Hepatic stellate cell (primary cell): ENCODE data around the gene CD226.
"Not testable (repeated sequence)": the region's sequence is repeated elsewhere in the genome, so short reads cannot be mapped to it uniquely, and the experiment has no call there.

Experiments
- DNase-seq: peaks from one replicate; pipeline ENCODE4 v3.0.0; 2011; ENCODE audit warnings: low spot score

Gene CD226

GRCh38 chr18:69872661-69873060 lies 75.0 kb downstream of the CD226 start:
- no peak for DNase-seq

- DNase-seq = no peak
Observed at GRCh38 chr18:69871363-69871762, 76.3 kb downstream of the CD226 start.

GRCh38 chr18:69870736-69871135 lies 76.9 kb downstream of the CD226 start:
- DNase-seq = no peak

- DNase-seq = no peak
Observed at GRCh38 chr18:69866212-69866611, 81.5 kb downstream of the CD226 start.

GRCh38 chr18:69865776-69866175 lies 81.9 kb downstream of the CD226 start:
- DNase-seq = no peak

- DNase-seq = not testable (repeated sequence)
Observed at GRCh38 chr18:69864802-69865201, 82.9 kb downstream of the CD226 start.

GRCh38 chr18:69858897-69859296 lies 88.8 kb downstream of the CD226 start:
- no peak for DNase-seq

GRCh38 chr18:69854455-69854854 lies 93.2 kb downstream of the CD226 start:
- DNase-seq = no peak

GRCh38 chr18:69853051-69853450 lies 94.6 kb downstream of the CD226 start:
- no peak for DNase-seq

- DNase-seq = peak; percentile 50
Observed at GRCh38 chr18:69845593-69846506, 101.8 kb downstream of the CD226 start.

- no peak for DNase-seq
Observed at GRCh38 chr18:69844656-69845055, 103.0 kb downstream of the CD226 start.

- no peak for DNase-seq
Observed at GRCh38 chr18:69843015-69843414, 104.7 kb downstream of the CD226 start.

GRCh38 chr18:69841117-69841516 lies 106.6 kb downstream of the CD226 start:
- no peak for DNase-seq

GRCh38 chr18:69840445-69840844 lies 107.2 kb downstream of the CD226 start:
- no peak for DNase-seq

GRCh38 chr18:69840001-69840400 lies 107.7 kb downstream of the CD226 start:
- DNase-seq = no peak

GRCh38 chr18:69839497-69839896 lies 108.2 kb downstream of the CD226 start:
- no peak for DNase-seq

GRCh38 chr18:69838620-69839411 lies 108.9 kb downstream of the CD226 start:
- no peak for DNase-seq

GRCh38 chr18:69838003-69838402 lies 109.7 kb downstream of the CD226 start:
- DNase-seq = no peak

- not testable (repeated sequence) for DNase-seq
Observed at GRCh38 chr18:69834980-69835379, 112.7 kb downstream of the CD226 start.

- no peak for DNase-seq
Observed at GRCh38 chr18:69830189-69830588, 117.5 kb downstream of the CD226 start.

- DNase-seq = no peak
Observed at GRCh38 chr18:69820538-69820937, 127.1 kb downstream of the CD226 start.

- DNase-seq = no peak
Observed at GRCh38 chr18:69819460-69819859, 128.2 kb downstream of the CD226 start.

- DNase-seq = peak; percentile 52
Observed at GRCh38 chr18:69817335-69817940, 130.2 kb downstream of the CD226 start.
